Neural cell (in vitro differentiated cells): Measurements from ENCODE around the gene ZNF567.

Source experiments
- EP300 ChIP-seq: fragments of 450-650 bp; conservative IDR thresholded peaks from 2 replicates; pipeline ENCODE4 v1.6.1; 2014; ENCODE audit warnings: antibody characterized with exemption, mild to moderate bottlenecking, moderate library complexity; ENCODE audit not compliant: poor library complexity, severe bottlenecking
- MXI1 ChIP-seq: fragments of 450-650 bp; conservative IDR thresholded peaks from 2 replicates; pipeline ENCODE4 v1.6.1; 2014; ENCODE audit warnings: antibody characterized with exemption, mild to moderate bottlenecking; ENCODE audit not compliant: poor library complexity, severe bottlenecking
- TF ChIP-seq, protein P1 (sequence below): fragments of 450-650 bp; IDR thresholded peaks from 2 replicates; pipeline ENCODE4 v1.5.1; 2014; ENCODE audit warnings: antibody characterized with exemption, mild to moderate bottlenecking, moderate library complexity; ENCODE audit not compliant: poor library complexity, severe bottlenecking

DNA sequence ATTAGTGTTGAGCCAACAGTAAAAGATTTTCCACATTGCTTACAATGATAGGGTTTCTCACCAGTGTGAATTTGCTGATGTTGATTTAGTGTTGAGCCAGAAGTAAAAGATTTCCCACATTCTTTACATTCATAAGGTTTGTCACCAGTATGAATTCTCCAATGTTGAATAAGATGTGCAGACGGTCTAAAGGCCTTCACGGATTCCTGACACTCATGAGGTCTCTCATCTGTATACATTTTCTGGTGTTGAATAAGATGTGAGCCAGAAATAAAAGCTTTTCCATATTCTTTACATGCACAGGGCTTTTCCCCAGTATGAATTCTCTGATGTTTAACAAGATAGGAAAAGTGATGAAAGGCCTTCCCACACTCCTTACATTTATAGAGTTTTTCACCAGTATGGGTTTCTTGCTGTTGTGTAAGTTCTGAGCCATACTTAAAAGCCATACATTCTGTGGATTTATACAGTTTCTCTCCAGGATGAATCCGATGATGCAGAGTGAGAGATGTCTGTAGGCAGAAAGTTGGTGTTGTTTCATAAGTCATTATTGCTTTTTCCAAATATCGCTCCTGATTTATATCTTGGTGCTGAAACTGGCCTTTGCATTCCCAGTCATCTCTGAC lies 62.8 kb downstream of the ZNF567 start:
- TF ChIP-seq EP300 (no peak), MXI1 (no peak)
- TF ChIP-seq, protein P1, sequence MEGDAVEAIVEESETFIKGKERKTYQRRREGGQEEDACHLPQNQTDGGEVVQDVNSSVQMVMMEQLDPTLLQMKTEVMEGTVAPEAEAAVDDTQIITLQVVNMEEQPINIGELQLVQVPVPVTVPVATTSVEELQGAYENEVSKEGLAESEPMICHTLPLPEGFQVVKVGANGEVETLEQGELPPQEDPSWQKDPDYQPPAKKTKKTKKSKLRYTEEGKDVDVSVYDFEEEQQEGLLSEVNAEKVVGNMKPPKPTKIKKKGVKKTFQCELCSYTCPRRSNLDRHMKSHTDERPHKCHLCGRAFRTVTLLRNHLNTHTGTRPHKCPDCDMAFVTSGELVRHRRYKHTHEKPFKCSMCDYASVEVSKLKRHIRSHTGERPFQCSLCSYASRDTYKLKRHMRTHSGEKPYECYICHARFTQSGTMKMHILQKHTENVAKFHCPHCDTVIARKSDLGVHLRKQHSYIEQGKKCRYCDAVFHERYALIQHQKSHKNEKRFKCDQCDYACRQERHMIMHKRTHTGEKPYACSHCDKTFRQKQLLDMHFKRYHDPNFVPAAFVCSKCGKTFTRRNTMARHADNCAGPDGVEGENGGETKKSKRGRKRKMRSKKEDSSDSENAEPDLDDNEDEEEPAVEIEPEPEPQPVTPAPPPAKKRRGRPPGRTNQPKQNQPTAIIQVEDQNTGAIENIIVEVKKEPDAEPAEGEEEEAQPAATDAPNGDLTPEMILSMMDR = no peak
